Upper lobe of left lung (tissue), 4 donors: Measurements from ENCODE around the gene GOLPH3.

Experiments
- EP300 ChIP-seq, 4 donors: sonication (generic); formaldehyde crosslinking; IDR thresholded peaks; one replicate each; pipeline ENCODE4 v1.5.1; 2017; ENCODE audit warnings: antibody characterized with exemption in 4 of 4, control low read depth in 2 of 4
- POLR2A ChIP-seq, 4 donors: fragments of 450-650 bp; IDR thresholded peaks; one replicate each; pipeline ENCODE4 v1.5.1; 2016 to 2017; ENCODE audit warnings: antibody characterized with exemption in 4 of 4, mild to moderate bottlenecking in 2 of 4
- POLR2AphosphoS5 ChIP-seq, 2 donors: sonication (generic); formaldehyde crosslinking; IDR thresholded peaks; one replicate each; pipeline ENCODE4 v1.5.1; 2017; ENCODE audit warnings: antibody characterized with exemption in 2 of 2
- TF ChIP-seq, protein P1 (sequence below), 6 experiments: fragments of 450-650 bp in 4 of 6; fragments of 200-600 bp in 2 of 6; sonication (generic) in 2 of 6; IDR thresholded peaks; one replicate each; pipeline ENCODE4 v1.5.1; 2016 to 2019; ENCODE audit warnings: antibody characterized with exemption in 6 of 6

DNA sequence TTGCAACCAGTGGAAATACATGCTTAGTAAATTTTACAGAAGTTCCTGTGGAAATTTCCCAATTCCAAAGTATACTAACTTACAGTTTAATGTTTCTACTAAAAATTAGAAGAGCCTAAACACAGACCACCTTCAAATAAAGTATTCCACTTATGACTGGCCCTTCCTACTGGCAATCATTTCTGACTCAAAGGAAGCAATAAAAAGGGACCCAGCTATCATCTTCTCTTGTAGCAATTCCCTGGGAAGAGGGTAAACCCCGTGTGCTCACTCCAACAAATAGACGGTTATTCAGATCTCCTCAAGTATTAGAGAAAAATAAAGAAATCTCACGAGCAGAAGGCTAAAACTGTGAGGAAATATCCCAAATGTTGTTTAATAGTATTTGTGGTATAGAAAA lies 43.3 kb downstream of the GOLPH3 start:
- TF ChIP-seq POLR2A (IDR thresholded peaks at IDR 0.05) (no peak), POLR2AphosphoS5 (IDR thresholded peaks at IDR 0.05) (no peak), EP300 (IDR thresholded peaks at IDR 0.05) (no peak)
- TF ChIP-seq, protein P1, sequence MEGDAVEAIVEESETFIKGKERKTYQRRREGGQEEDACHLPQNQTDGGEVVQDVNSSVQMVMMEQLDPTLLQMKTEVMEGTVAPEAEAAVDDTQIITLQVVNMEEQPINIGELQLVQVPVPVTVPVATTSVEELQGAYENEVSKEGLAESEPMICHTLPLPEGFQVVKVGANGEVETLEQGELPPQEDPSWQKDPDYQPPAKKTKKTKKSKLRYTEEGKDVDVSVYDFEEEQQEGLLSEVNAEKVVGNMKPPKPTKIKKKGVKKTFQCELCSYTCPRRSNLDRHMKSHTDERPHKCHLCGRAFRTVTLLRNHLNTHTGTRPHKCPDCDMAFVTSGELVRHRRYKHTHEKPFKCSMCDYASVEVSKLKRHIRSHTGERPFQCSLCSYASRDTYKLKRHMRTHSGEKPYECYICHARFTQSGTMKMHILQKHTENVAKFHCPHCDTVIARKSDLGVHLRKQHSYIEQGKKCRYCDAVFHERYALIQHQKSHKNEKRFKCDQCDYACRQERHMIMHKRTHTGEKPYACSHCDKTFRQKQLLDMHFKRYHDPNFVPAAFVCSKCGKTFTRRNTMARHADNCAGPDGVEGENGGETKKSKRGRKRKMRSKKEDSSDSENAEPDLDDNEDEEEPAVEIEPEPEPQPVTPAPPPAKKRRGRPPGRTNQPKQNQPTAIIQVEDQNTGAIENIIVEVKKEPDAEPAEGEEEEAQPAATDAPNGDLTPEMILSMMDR (IDR thresholded peaks at IDR 0.05), result no peak
